Measurements from ENCODE around the gene FGF14.

The FGF14 gene

DNA sequence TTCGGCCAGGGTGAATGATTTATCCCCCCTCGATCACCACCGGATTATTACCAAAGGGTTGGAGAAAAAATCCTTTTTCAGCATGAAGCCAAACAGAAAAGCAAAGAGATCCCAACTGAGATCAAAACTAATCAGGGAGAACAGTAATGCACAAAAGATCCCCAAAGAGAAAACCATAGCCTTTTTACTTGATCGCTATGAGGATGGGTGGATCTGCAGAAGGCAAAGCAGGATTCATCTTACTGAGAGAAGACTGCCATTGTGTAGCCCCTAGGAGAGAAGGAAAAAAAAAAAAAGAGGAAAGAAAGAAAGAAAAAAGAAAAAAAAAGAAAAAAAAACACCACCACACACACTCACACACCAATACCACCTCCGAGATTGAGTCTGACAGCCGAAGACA is at the start of gene FGF14:
TSS of gene FGF14 (minus strand) at position 283 of the 400 bp plus-strand sequence.
- in situ Hi-C loops (cut with HindIII; ENCODE audit: low pct_ligation_motif_present, low pct_unique_long_range_greater_than_20kb, low sequenced_read_pairs) = no loop called here
- no peak for DNase-seq

DNA sequence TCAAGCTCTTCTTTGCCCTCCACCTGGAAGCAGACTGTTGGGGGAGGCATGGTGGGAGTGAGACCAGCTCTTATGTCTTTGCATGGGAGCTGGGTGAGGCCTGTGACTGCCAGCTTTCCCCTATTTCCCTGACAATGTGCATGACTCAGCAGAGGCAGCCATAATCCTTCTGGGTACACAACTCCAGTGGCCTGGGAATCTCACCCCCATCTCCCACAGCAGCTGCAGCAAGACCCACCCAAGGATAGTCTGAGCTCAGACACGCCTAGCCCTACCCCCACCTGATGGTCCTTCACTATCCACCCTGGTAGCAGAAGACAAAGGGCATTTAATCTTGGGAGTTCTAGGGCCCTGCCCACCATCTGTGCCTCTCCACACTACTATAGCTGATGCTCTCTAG is 41.4 kb upstream of the FGF14 start:
- DNase-seq = no peak
- in situ Hi-C loops (cut with HindIII; ENCODE audit: low pct_ligation_motif_present, low pct_unique_long_range_greater_than_20kb, low sequenced_read_pairs) = no loop called here

DNA sequence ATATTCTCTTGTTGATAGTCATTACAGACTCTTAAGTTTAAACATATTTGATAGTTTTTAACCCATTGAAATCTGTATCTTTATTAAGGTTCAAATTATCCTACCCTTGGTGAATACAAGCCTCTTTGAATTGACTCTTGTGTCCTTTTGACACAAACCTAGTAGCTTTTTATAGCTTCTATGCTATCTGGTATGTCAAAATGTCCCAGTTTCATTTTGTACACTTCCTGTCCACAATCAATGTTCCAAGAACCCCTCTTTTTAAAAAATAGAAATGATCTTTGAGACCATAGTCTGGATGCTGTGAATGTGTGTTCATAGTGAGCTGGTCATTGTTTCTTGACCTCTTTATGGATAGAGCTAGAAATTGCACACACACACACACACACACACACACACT is 39.2 kb upstream of the FGF14 start:
- DNase-seq = no peak
- in situ Hi-C loops (cut with HindIII; ENCODE audit: low pct_ligation_motif_present, low pct_unique_long_range_greater_than_20kb, low sequenced_read_pairs) = no loop called here

DNA sequence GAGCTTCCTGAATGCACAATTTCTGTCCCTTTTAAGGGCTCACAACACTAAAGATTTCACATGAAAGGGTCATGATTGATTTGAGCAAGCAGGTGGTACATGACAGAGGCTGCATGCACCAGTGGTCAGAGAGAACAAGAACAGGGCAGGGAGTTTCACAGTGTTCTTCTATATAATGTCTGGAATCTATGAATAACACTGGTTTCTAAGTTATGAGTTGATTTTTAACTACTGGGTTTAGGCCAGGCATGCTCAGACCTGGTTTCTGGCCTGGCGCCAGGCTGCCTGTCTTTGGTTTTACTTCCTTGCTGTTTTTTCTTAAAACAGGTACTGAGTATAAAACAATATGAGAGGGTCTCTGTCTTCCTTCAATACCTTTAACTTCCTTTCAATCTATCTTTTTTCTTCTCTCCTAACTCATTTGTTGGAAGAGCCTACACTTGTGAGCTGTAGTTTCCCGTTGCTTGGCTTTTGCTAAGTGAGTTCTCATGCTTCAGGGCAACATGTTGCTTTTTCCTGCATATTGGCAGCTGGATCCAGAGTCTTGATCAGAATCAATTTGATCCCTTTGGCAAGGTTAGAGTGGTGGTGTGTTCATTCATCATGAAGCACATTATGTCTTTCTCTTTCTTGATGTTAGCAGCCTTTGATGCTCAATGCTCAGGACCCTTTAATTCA is 38.5 kb upstream of the FGF14 start:
- peak; percentile 70 for DNase-seq
- in situ Hi-C loops (cut with HindIII; ENCODE audit: low pct_ligation_motif_present, low pct_unique_long_range_greater_than_20kb, low sequenced_read_pairs) = no loop called here

DNA sequence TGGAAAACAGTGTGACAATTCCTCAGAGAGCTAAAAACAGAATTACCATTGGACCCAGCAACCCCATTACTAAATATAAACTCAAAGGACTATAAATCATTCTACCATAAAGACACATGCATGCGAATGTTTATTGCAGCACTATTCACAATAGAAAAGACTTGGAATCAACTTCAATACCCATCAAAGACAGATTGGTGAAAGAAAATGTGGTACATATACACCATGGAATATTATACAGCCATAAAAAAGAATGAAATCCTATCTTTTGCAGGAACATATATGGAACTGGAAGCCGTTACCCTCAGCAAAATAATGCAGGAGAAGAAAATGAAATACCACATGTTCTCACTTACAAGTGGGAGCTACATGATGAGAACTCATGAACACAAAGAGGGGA is 20.8 kb upstream of the FGF14 start:
- in situ Hi-C loops (cut with HindIII; ENCODE audit: low pct_ligation_motif_present, low pct_unique_long_range_greater_than_20kb, low sequenced_read_pairs) = no loop called here
- DNase-seq = no peak

DNA sequence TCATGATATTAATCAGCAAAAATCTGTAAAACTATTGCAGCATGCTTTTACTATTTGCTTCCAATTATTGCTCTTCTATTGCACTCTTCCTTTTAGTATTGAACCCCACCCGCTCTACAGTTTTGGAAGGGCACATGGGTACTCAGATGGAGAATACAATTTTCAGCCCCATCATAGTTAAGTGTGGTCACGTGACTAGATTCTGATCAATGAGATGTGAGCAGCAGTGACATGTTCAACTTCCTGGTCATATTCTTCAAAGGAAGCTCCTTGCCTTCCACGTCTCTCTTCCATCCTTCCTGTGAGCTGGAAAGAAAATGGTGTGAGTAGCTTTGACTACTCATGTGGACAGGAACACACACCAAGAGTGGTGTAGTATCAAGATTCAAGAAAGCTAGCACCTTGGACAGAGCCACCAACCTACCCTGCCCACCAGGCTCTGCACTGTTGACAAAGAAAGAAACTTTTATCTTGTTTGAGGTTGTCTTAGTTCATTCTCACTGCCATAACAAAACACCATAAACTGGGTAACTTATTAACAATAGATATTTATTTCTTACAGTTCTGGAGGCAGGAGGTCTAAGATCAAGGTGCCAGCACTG is 3.8 kb upstream of the FGF14 start:
- peak; percentile 34 for DNase-seq
- in situ Hi-C loops (cut with HindIII; ENCODE audit: low pct_ligation_motif_present, low pct_unique_long_range_greater_than_20kb, low sequenced_read_pairs) = no loop called here

DNA sequence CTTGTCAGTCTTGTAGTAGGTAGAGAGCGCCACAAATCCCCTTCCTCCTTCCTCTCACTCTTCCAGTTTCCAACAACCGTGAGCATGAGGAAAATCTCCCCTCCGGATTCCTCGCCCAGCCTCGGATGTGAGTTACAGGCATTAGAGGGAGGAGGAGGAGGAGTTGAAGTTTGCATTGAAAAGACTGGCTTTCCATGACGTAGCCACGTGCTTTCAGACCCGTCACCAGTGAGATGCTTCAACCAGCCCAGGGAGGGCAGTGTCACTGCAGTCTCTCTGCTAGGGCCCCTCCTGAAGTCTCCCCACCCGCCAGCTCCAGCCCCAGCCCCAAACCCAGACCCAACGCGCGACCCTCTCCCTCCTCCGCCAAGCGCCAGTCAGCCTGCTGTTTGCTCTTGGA is 442 bp upstream of the FGF14 start:
- DNase-seq = peak; percentile 31
- in situ Hi-C loops (cut with HindIII; ENCODE audit: low pct_ligation_motif_present, low pct_unique_long_range_greater_than_20kb, low sequenced_read_pairs) = no loop called here

DNA sequence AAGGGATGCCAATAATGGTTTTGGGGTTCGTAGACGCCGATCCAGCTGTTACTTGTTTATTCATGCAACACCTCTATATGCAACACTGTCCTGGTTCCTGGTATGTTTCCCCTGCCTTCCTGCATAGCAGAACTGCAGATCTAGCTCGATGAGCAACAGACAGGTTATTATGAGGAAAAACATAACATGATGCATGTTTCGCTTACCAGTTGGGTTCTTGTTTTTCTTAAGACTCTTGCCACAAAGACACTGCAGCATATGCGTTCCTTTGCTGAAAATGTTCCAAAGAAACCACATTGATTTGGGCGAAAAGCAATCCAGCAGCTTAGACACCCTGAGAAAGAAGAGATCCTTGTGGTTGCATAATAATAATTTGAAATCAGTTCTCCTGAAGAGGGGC is 583 bp downstream of the FGF14 start:
- DNase-seq = no peak
- in situ Hi-C loops (cut with HindIII; ENCODE audit: low pct_ligation_motif_present, low pct_unique_long_range_greater_than_20kb, low sequenced_read_pairs) = no loop called here

DNA sequence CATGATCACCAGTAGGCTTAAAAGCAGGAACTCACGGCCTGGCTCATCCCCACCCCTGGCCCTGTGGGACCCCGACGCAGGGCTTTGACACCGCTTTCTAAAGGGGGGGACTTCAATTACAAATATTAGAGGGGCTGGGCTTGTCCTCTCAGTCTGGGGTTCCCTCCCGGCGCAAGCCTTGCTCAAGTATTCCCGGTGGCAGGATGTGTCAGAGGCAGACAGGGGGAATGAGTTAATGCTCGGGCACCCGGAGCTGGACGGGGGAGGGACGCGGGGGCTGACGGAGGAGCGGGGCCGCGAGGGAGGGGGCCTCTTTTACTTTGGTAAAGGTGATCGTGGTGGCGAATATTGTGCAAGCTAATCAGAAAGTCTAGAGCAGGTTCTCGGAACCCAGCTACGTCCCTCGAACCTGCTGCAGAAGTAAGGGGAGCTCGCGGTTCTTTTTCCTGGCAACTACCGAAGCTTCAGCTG is 1.1 kb downstream of the FGF14 start:
- DNase-seq = peak; percentile 4
- in situ Hi-C loops (cut with HindIII; ENCODE audit: low pct_ligation_motif_present, low pct_unique_long_range_greater_than_20kb, low sequenced_read_pairs) = no loop called here

DNA sequence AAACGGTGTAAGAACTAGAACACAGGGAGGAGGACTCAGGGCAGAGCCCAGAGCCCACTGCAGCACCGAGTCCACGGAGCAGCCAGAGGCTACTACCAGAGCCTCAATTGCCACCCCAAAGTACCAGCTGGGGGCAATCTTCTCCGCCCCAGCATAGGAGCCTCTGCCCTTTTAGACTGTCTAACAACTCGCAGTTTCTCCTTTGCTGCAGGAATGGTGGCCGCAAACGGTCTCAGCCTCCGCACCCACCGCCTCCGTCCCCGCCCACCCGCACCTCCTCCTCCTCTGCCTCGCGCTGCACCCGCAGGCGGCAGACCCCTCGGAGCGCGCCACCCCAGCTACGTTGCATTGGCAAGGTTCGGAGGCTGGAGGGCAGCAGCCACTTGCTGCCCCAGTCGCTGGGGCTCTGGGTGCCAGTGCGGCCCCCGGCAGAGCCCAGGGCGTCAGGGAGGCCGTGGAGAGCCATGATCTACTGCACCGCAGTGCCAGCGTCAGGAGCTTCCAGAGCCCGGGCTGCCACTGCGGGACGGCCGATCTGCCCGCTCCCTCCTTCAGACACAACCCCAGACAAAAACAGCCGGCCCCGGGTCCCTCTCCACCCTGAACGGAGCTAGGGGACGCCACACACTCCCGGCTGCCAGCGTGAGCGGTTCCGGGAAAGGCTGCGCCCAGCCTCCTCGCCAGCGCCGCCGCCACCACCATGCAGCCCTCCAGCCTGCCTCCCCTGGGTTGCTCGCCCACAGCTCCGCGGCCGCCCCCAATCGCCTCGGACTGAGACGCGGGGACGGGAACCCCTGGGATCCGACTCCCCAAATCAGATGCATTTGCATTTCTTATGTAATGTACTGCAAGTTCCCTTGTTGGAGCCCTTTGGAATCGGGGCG is 1.8 kb downstream of the FGF14 start:
- DNase-seq = peak; percentile 33
- in situ Hi-C loops (cut with HindIII; ENCODE audit: low pct_ligation_motif_present, low pct_unique_long_range_greater_than_20kb, low sequenced_read_pairs) = no loop called here

DNA sequence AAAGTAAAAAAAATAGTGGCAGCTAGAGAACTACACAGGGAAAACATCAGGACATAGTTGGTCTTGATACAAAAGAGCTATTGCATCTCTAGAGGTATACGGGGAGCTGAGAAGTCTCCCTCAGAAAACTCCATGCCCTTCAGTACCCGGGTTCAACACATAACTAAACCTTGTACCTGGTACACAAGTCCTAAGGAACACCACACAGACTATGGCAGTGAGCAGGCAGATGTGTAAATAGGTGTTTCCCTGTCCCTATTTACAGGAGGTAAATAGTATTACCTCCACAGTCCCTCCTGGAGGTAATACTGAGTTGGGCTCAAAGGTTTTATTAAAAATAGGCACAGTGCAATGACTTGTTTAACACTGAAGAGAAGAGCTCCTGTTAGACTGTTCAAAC is 5.9 kb downstream of the FGF14 start:
- DNase-seq = no peak
- in situ Hi-C loops (cut with HindIII; ENCODE audit: low pct_ligation_motif_present, low pct_unique_long_range_greater_than_20kb, low sequenced_read_pairs) = no loop called here

DNA sequence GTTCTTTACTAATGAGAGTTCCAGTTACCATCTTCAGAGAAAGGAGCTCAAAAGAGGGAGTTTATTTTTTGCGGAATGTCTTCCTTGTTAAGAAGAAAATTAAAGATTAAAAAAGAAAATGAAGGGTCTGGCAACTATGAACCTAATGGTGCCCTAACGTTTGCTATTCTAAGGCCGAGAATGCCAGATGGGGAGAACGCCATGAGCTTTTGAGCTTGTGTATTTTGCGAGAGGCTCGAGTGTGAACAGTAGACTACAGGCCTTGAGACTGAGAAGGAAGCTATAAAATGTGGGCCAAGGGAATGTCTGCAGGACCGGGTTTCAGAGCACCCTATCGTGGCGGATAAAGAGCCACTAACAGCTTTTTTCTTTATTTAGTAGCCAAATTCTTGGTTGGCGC is 6.7 kb downstream of the FGF14 start:
- DNase-seq = peak; percentile 0
- in situ Hi-C loops (cut with HindIII; ENCODE audit: low pct_ligation_motif_present, low pct_unique_long_range_greater_than_20kb, low sequenced_read_pairs) = no loop called here

DNA sequence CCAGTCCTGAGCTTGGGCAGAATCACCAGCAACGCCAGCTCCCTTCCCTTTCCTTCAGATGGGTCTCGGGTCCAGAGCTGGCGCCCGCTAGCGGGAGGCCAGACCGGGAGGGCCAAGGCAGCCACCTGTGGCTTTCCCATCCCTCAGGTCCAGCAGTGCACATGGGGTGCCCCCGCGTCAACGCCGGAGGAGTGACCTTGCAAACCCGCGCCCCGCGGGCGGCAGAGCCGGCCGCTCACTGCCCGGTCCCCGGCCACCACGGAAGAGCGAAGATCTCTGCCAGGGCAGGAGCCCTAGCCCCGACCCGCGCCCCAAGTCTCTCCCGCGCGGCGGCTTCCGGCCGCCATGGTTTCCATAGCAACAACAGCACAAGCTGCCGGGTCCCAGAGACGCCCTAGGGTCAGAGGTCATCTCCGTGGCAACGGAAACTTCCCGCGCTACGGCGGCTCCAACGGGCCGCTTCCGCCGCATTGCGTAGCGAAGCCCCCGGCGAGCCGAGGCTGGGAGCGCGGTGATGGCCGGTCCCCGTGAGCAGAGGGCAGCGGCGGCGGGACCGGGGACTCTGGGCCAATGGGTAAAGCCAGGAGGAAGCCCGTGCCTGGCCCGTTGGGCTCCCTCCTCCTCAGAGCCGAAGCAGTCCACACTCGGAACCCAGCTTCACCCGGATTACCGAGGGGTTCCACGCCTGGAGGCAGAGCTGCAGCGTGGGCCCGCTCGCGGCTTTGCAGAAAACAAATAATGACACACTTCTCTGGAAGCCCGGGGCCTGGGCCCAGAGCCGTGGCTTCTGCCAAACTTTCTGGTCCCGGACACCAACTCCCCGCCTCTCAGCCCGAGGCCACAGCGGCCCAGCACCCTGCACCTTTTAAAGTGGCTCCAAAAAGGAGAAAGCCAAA is 7.4 kb downstream of the FGF14 start:
- in situ Hi-C loops (cut with HindIII; ENCODE audit: low pct_ligation_motif_present, low pct_unique_long_range_greater_than_20kb, low sequenced_read_pairs) = no loop called here
- peak; percentile 85 for DNase-seq

DNA sequence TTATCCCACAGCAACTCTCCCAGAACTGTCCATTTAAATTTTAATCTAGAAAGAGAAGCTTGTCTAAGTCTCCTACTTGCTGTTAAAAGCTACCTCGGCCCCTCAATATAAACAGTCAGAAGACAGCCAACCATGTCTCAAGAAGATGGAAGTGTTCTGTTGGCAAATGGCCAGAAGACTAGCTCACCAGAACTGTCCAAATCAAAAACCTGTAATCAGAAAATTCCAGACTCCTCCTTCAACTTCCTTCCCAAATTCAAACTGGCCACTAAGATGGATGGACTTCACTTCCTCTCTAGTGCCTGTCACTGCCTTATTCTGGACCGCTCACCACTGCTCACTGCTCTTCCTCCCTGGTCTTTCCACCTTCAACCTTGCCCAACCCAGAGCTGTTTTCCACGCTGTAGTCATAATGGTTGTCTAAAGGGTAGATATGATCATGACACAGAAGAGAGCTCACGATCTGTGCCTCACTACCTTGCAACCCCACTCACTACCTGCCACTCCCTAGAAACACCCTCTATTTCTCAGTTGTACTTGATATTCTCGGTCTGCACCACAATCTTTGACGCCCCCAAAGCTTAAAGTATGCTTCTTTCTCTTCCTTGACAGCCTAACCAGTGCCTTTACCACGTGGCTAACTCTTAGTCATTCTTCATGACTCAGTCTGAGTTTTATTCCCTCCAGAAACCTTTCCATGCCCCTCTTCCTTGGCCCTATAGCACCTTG is 9.2 kb downstream of the FGF14 start:
- in situ Hi-C loops (cut with HindIII; ENCODE audit: low pct_ligation_motif_present, low pct_unique_long_range_greater_than_20kb, low sequenced_read_pairs) = no loop called here
- no peak for DNase-seq

DNA sequence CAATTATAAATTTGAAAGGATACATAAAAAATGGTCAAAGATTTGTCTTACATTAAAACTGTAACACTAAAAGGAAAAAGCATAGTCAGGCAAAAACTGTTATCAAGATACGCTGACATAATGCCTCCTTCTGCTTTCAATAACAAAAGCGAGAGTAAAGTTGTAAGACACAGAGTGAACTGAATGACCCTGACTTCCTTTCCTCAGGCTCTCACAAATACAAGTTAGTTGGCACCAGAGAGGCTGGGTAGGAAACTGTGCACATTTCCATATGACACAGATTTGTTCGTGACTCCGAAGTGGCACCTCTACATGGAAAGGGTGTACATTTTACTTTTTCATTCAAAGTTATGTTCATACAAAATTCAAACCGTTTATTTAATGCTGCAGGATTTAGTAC is 15.4 kb downstream of the FGF14 start:
- no peak for DNase-seq
- in situ Hi-C loops (cut with HindIII; ENCODE audit: low pct_ligation_motif_present, low pct_unique_long_range_greater_than_20kb, low sequenced_read_pairs) = no loop called here

DNA sequence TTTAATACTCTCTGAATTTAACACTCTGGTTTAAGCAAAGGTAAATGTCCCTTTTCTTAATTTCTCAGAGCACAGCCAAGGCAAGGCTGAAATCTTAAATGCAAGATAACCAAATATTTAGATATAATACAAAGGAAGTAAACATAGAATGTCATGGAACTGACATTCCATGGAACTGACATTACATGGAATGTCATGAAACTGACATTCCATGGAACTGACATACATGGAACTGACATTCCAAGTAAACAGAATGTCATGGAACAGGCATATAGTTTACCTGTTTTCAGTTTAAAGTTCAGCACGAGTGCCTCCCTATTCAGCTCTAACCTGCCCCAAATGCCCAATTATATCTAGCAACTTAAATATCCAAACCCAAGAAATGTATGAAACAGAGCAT is 21.8 kb downstream of the FGF14 start:
- in situ Hi-C loops (cut with HindIII; ENCODE audit: low pct_ligation_motif_present, low pct_unique_long_range_greater_than_20kb, low sequenced_read_pairs) = no loop called here
- DNase-seq = no peak

DNA sequence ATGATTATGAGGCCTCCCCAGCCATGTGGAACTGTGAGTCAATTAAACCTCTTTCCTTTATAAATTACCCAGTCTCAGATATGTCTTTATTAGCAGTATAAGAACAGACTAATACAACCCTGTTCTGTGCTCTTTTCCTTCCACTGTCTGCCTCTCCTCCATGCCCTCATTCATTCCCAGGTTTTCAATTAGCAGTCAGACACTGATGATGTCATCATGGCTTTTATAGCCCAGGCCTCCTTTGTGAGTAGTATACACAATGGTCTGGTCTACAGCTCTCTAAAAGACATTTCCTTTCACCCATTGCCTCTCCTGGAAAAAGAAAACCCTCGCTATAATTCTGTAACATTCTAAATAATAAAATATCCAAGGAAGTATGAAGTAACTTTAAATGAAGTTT is 25.5 kb downstream of the FGF14 start:
- in situ Hi-C loops (cut with HindIII; ENCODE audit: low pct_ligation_motif_present, low pct_unique_long_range_greater_than_20kb, low sequenced_read_pairs) = no loop called here
- no peak for DNase-seq

DNA sequence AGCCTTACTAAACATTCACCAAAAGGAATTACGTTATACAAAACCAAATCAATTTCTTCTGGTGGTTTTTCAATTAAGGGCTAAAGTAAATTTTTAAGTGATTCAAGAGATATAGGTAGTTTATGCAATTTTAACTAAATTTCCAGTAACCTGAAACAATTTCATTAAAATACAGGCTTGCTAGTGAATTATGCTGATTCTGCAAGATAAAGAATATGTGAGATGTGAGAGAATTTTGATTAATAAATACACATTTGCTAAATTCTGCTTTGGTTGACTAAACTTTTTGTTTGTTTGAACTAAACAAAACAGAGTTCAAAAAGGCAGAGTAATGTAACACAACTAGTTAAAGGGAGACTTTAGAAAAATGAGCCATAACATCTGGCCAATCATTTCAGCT is 27.1 kb downstream of the FGF14 start:
- DNase-seq = no peak
- in situ Hi-C loops (cut with HindIII; ENCODE audit: low pct_ligation_motif_present, low pct_unique_long_range_greater_than_20kb, low sequenced_read_pairs) = no loop called here

Measured in ACHN (cell line).